C4-2B (cell line): Measurements from ENCODE around the gene RPEL1.

Experiments used
- ZFX ChIP-seq: fragments of 450-650 bp; IDR thresholded peaks from 2 replicates; pipeline ENCODE4 v1.6.1; 2017
- TF ChIP-seq, protein P1 (sequence below): fragments of 450-650 bp; conservative IDR thresholded peaks from 2 replicates; pipeline ENCODE4 v1.5.1; 2017; ENCODE audit warnings: mild to moderate bottlenecking

DNA sequence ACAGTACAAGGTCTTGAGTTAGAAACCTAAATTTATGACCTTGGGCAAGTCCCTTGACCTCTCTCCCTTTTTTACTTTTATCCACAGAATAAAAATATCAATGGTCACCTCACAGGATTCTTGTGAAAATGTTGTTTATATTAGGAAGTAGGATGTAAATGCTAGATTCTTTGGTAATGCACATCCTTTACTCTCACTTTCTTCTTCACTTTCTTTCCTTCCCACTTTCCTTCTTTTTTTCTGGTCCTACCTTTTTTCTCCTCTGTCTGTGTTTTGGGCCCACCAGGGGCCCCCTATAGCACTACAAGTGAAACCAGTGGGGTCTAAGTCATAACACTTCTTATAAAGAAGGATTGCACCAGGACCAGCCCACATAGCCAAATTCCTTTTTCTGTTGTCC is 12.1 kb downstream of the RPEL1 start:
- TF ChIP-seq, protein P1, sequence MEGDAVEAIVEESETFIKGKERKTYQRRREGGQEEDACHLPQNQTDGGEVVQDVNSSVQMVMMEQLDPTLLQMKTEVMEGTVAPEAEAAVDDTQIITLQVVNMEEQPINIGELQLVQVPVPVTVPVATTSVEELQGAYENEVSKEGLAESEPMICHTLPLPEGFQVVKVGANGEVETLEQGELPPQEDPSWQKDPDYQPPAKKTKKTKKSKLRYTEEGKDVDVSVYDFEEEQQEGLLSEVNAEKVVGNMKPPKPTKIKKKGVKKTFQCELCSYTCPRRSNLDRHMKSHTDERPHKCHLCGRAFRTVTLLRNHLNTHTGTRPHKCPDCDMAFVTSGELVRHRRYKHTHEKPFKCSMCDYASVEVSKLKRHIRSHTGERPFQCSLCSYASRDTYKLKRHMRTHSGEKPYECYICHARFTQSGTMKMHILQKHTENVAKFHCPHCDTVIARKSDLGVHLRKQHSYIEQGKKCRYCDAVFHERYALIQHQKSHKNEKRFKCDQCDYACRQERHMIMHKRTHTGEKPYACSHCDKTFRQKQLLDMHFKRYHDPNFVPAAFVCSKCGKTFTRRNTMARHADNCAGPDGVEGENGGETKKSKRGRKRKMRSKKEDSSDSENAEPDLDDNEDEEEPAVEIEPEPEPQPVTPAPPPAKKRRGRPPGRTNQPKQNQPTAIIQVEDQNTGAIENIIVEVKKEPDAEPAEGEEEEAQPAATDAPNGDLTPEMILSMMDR, result no peak
- no peak for TF ChIP-seq ZFX
